ENCODE results near the gene MS4A7.

DNA sequence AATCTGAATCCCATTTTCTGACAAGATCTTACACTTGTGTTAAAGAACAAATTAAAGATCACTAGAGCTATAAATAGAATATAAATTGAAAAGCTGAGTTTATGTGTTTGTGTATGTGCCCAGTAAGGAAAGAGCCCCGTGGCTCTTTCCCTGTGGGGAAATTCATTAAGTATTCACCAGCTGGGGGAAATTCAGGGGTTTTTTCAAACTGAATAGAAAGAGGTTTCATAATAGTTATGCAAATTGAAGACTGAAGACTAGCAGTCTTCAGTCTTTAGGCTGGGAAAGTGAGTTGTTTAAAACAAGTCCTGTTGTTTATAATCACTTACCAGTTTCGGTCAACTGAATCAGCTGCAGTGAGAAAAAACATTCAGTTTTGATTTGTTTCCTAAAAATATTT, 11.3 kb upstream of the MS4A7 start:
- TF ChIP-seq POLR2A (IDR thresholded peaks at IDR 0.05), result no peak
- TF ChIP-seq, protein P1, sequence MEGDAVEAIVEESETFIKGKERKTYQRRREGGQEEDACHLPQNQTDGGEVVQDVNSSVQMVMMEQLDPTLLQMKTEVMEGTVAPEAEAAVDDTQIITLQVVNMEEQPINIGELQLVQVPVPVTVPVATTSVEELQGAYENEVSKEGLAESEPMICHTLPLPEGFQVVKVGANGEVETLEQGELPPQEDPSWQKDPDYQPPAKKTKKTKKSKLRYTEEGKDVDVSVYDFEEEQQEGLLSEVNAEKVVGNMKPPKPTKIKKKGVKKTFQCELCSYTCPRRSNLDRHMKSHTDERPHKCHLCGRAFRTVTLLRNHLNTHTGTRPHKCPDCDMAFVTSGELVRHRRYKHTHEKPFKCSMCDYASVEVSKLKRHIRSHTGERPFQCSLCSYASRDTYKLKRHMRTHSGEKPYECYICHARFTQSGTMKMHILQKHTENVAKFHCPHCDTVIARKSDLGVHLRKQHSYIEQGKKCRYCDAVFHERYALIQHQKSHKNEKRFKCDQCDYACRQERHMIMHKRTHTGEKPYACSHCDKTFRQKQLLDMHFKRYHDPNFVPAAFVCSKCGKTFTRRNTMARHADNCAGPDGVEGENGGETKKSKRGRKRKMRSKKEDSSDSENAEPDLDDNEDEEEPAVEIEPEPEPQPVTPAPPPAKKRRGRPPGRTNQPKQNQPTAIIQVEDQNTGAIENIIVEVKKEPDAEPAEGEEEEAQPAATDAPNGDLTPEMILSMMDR (IDR thresholded peaks at IDR 0.05), result no peak
